B cell (primary cell): ENCODE measurements around the gene UGT1A5. TPM values are rescaled to one million over a fixed set of nuclear protein-coding genes. Genes with fewer than 3 reads are reported as not detected.

Experiments
- ATAC-seq: fragments of 200-7000 bp; cut with Tn5 transposase; one replicate; pipeline ENCODE4 v1.10.0; 2021; ENCODE audit warnings: low read depth, mild to moderate bottlenecking, moderate number of reproducible peaks, moderate library complexity
- CTCF ChIA-PET: fragments of 350-600 bp; sonication (Branson Sonifier 250); formaldehyde crosslinking; loops from one replicate; lab custom pipeline; 2021; ENCODE audit warnings: antibody characterized with exemption, inconsistent platforms; lab: Charles Lee
- POLR2A ChIA-PET: fragments of 350-600 bp; sonication (Branson Sonifier 250); formaldehyde crosslinking; loops from one replicate; lab custom pipeline; 2021; ENCODE audit warnings: antibody characterized with exemption; lab: Charles Lee
- DNase-seq: peaks from one replicate; pipeline ENCODE4 v3.0.0; 2013
- H2AFZ ChIP-seq: 2 replicates; pipeline ENCODE4 v1.6.1; 2012; ENCODE audit warnings: mild to moderate bottlenecking, low read depth, low read length; ENCODE audit not compliant: insufficient read depth, poor library complexity, severe bottlenecking
- H3K27ac ChIP-seq, 2 donors: 1 replicate in 1 of 2; 2 replicates in 1 of 2; pipeline ENCODE4 v1.5.1; 2012 to 2013; ENCODE audit warnings: low read length in 2 of 2, mild to moderate bottlenecking in 2 of 2, moderate library complexity in 1 of 2
- H3K27me3 ChIP-seq, 4 experiments: fragments of 200-600 bp in 1 of 4; sonication (generic) in 1 of 4; replicated peaks in 1 of 4; 1 replicate in 2 of 4; 2 replicates in 2 of 4; pipeline versions ENCODE4 v1.6.1 to v1.7.0; 2013 to 2016; ENCODE audit warnings: low read length in 3 of 4, mild to moderate bottlenecking in 2 of 4, mixed read lengths in 1 of 4, moderate library complexity in 1 of 4; ENCODE audit not compliant: insufficient read depth in 4 of 4, control insufficient read depth in 3 of 4; ENCODE audit errors: control extremely low read depth in 1 of 4
- H3K36me3 ChIP-seq, 2 experiments: replicated peaks in 1 of 2; 1 replicate in 1 of 2; 2 replicates in 1 of 2; pipeline versions ENCODE4 v1.6.1 to v1.7.1; 2013; ENCODE audit warnings: low read length in 1 of 2; ENCODE audit not compliant: insufficient read depth in 2 of 2, control insufficient read depth in 1 of 2; ENCODE audit errors: control extremely low read depth in 1 of 2, extremely low read depth in 1 of 2
- H3K4me1 ChIP-seq, 2 donors: fragments of 200-600 bp in 1 of 2; sonication (generic) in 1 of 2; 1 replicate in 1 of 2; 2 replicates in 1 of 2; pipeline versions ENCODE4 v1.5.1 to v1.6.1; 2013 to 2017; ENCODE audit warnings: low read length in 2 of 2; ENCODE audit not compliant: control insufficient read depth in 2 of 2, insufficient read depth in 2 of 2
- H3K4me2 ChIP-seq: replicated peaks from 2 replicates; pipeline ENCODE3; 2012; ENCODE audit warnings: mild to moderate bottlenecking, low read depth, low read length; ENCODE audit not compliant: poor library complexity, severe bottlenecking
- H3K4me3 ChIP-seq, 5 experiments: fragments of 200-600 bp in 1 of 5; sonication (generic) in 1 of 5; 1 replicate in 3 of 5; 2 replicates in 2 of 5; pipeline versions ENCODE4 v1.5.1 to v1.7.0; 2011 to 2016; ENCODE audit warnings: low read length in 4 of 5, mild to moderate bottlenecking in 4 of 5, low read depth in 2 of 5, control low read depth in 1 of 5, moderate library complexity in 1 of 5; ENCODE audit not compliant: insufficient read depth in 1 of 5; ENCODE audit errors: control extremely low read depth in 1 of 5, extremely low read depth in 1 of 5
- H3K79me2 ChIP-seq: fragments of 200-600 bp; sonication (generic); one replicate; pipeline ENCODE4 v1.6.0; 2016; ENCODE audit warnings: low read length; ENCODE audit not compliant: control insufficient read depth, insufficient read depth
- H3K9ac ChIP-seq: fragments of 200-600 bp; sonication (generic); 2 replicates; pipeline ENCODE4 v1.6.1; 2017; ENCODE audit warnings: mild to moderate bottlenecking, low read length, moderate library complexity
- H3K9me3 ChIP-seq, 3 donors: one replicate each; pipeline versions ENCODE4 v1.6.1 to v1.7.1; 2013; ENCODE audit warnings: low read length in 2 of 3; ENCODE audit not compliant: control insufficient read depth in 2 of 3, insufficient read depth in 1 of 3; ENCODE audit errors: control extremely low read depth in 1 of 3
- H4K20me1 ChIP-seq: 2 replicates; pipeline ENCODE4 v1.6.0; 2012; ENCODE audit warnings: mild to moderate bottlenecking, low read length; ENCODE audit not compliant: insufficient read depth, control insufficient read depth, poor library complexity, severe bottlenecking
- H3K27ac Mint-ChIP-seq: one replicate; pipeline ENCODE4 v1.8.0; 2021; ENCODE audit warnings: mixed read lengths
- H3K27me3 Mint-ChIP-seq: one replicate; pipeline ENCODE4 v1.8.0; 2021; ENCODE audit warnings: mixed read lengths
- H3K4me1 Mint-ChIP-seq: one replicate; pipeline ENCODE4 v1.8.0; 2021; ENCODE audit warnings: mixed read lengths
- H3K4me3 Mint-ChIP-seq: one replicate; pipeline ENCODE4 v1.8.0; 2021; ENCODE audit warnings: mixed read lengths
- H3K9me3 Mint-ChIP-seq: one replicate; pipeline ENCODE4 v1.8.0; 2022; ENCODE audit warnings: mixed read lengths; ENCODE audit not compliant: insufficient read depth
- EZH2 ChIP-seq: IDR thresholded peaks from 2 replicates; pipeline ENCODE4 v1.6.1; 2012; ENCODE audit warnings: borderline replicate concordance, low read depth, mild to moderate bottlenecking, moderate library complexity, low read length; ENCODE audit not compliant: insufficient read depth, poor library complexity, severe bottlenecking
- WGBS: methylation state at CpG from one replicate; pipeline ENCODE4 v1.1.5; 2013; ENCODE audit warnings: missing lambda C conversion rate; ENCODE audit not compliant: insufficient coverage; 5-methylcytosine and 5-hydroxymethylcytosine counted together
- intact Hi-C: fragments of 100-400 bp; cut with micrococcal nuclease; formaldehyde crosslinking; loops from one replicate; pipeline ENCODE4 v1.10.0; 2022
- polyA plus RNA-seq: library from polyadenylated mRNA; depleted of rRNA; stranded (reverse); fragments of >200 nt; gene quantifications from 2 replicates; pipeline ENCODE4 v1.2.3, GENCODE V29; 2012
- total RNA-seq, 2 donors: library from RNA; stranded (reverse); fragments of 120-200 nt in 1 of 2; gene quantifications; 1 replicate in 1 of 2; 2 replicates in 1 of 2; pipeline versions ENCODE4 v1.2.3 to v1.2.4, GENCODE V29; 2013 to 2022
- TF ChIP-seq, protein P1 (sequence below): fragments of 200-600 bp; IDR thresholded peaks from one replicate; pipeline ENCODE4 v1.8.0; 2022; ENCODE audit warnings: antibody characterized with exemption, mild to moderate bottlenecking

The UGT1A5 gene
- total and polyA plus RNA-seq, 2 donors (not counting 1 experiment from before 2014, with no cell fraction given): not detected

DNA sequence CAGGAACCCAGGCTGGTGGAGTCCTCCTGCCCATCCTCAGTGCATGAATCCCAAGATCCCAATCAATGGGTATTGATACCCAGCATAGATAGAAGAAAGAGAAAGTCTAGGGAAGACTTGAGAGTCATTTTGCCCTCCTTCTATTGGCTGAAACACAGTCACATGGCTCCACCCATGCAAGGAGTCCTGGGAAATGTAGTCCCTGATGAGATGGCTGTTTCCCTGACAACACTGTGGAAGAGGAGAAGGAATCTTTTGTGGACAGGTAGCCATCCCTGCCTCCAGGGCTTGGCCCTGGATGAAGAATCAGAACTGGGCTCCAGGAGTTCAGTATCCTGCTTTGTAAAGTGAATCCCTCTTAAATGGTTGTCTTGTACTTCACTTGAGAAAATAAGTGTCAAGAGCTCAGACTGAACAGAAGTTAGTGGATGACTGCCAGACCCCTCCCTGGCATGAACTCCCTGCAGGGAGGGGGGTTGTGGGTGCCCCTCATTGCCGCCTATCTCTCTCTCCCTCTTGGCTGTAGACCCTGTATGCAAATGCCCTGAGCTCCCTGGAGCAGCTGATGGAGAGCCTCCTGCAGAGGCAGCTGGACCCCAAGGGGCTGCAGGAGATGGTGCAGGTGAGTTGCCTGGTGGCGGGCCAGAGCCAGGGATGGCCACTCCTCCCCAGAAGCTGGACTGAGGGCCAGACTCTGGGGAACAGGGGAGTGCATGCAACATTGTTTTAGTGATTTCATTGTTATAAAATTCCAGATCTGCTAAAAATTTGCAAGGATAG is 101.5 kb downstream of the UGT1A5 start:
- no peaks in the 10 kb centered on the region for H3K9me3 Mint-ChIP-seq
- ChIA-PET POLR2A (no interaction called here), CTCF (no interaction called here)
- no peak overlapping the region for H3K4me2 ChIP-seq
- H3K9me3 ChIP-seq: peaks cover 0 to 6% (median 0%) of the 10 kb centered on the region in 3 donors
- H3K9ac ChIP-seq: no peak overlapping the region
- H3K4me1 ChIP-seq: no peaks in the 10 kb centered on the region
- peaks cover 0 to 6% (median 0%) of the 10 kb centered on the region in 4 experiments for H3K27me3 ChIP-seq
- intact Hi-C loops: no loop called here
- H3K4me1 Mint-ChIP-seq: no peaks in the 10 kb centered on the region
- no peak overlapping the region for H3K4me3 Mint-ChIP-seq
- H3K27ac ChIP-seq: no peak overlapping the region
- no peak overlapping the region for H3K4me3 ChIP-seq
- H2AFZ ChIP-seq: no peak overlapping the region
- peaks cover 28% of the 10 kb centered on the region for H3K27me3 Mint-ChIP-seq
- no peak for ATAC-seq
- no peaks in the 10 kb centered on the region for H3K79me2 ChIP-seq
- no peaks in the 10 kb centered on the region for H3K36me3 ChIP-seq
- WGBS: 93% methylated on average over 2 of the region's 2 CpGs
- TF ChIP-seq EZH2: no peak
- TF ChIP-seq, protein P1, sequence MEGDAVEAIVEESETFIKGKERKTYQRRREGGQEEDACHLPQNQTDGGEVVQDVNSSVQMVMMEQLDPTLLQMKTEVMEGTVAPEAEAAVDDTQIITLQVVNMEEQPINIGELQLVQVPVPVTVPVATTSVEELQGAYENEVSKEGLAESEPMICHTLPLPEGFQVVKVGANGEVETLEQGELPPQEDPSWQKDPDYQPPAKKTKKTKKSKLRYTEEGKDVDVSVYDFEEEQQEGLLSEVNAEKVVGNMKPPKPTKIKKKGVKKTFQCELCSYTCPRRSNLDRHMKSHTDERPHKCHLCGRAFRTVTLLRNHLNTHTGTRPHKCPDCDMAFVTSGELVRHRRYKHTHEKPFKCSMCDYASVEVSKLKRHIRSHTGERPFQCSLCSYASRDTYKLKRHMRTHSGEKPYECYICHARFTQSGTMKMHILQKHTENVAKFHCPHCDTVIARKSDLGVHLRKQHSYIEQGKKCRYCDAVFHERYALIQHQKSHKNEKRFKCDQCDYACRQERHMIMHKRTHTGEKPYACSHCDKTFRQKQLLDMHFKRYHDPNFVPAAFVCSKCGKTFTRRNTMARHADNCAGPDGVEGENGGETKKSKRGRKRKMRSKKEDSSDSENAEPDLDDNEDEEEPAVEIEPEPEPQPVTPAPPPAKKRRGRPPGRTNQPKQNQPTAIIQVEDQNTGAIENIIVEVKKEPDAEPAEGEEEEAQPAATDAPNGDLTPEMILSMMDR: no peak
- H4K20me1 ChIP-seq: no peaks in the 10 kb centered on the region
- DNase-seq: no peak
- H3K27ac Mint-ChIP-seq: no peak overlapping the region

GRCh38 chr2:233815861-233816260 is 103.2 kb downstream of the UGT1A5 start:
- Histone ChIP-seq H3K79me2 (no peaks in the 10 kb centered on the region), H3K27ac (no peak overlapping the region), H3K4me3 (no peak overlapping the region), H4K20me1 (no peaks in the 10 kb centered on the region), H3K4me1 (no peaks in the 10 kb centered on the region), H3K4me2 (no peak overlapping the region), H3K27me3 (peaks cover 0 to 5% (median 0%) of the 10 kb centered on the region in 4 experiments), H3K9me3 (peaks cover 0 to 6% (median 0%) of the 10 kb centered on the region in 3 donors), H3K9ac (no peak overlapping the region), H2AFZ (no peak overlapping the region), H3K36me3 (no peaks in the 10 kb centered on the region)
- no peak for TF ChIP-seq EZH2
- TF ChIP-seq, protein P1: no peak
- ChIA-PET CTCF (no interaction called here), POLR2A (no interaction called here)
- no peaks in the 10 kb centered on the region for H3K9me3 Mint-ChIP-seq
- DNase-seq (no peak), ATAC-seq (no peak)
- no peak overlapping the region for H3K4me3 Mint-ChIP-seq
- intact Hi-C loops: no loop called here
- no CpG with 5 or more reads among the region's 6 CpGs for WGBS
- H3K27ac Mint-ChIP-seq: no peak overlapping the region
- H3K4me1 Mint-ChIP-seq: no peaks in the 10 kb centered on the region
- peaks cover 18% of the 10 kb centered on the region for H3K27me3 Mint-ChIP-seq
